Tongue (tissue), 2 donors: ENCODE data around the gene DPY19L3. TPM values are rescaled to one million over a fixed set of nuclear protein-coding genes. Genes with fewer than 3 reads are reported as not detected.
A peak's percentile ranks its signal among the peaks of the same experiment; 100 is the strongest.
"Not testable (repeated sequence)": the region's sequence is repeated elsewhere in the genome, so short reads cannot be mapped to it uniquely, and the experiment has no call there.

Source experiments
- DNase-seq: peaks from one replicate; pipeline ENCODE4 v3.0.0-alpha.2; 2015
- total RNA-seq: library from RNA; depleted of rRNA; stranded (reverse); fragments of >200 nt; gene quantifications from one replicate; pipeline ENCODE4 v1.2.3, GENCODE V29; 2014

DPY19L3 gene
- total RNA-seq, 1 donor from 2014 or later: 35.3 TPM

GRCh38 chr19:32396046-32396652, 9.4 kb upstream of the DPY19L3 start:
- DNase-seq: no peak

- DNase-seq: no peak
Measured at GRCh38 chr19:32397671-32398101, 7.9 kb upstream of the DPY19L3 start.

GRCh38 chr19:32401992-32402391, 3.6 kb upstream of the DPY19L3 start:
- DNase-seq: no peak

- DNase-seq: no peak
Measured at GRCh38 chr19:32403291-32403995, 2.1 kb upstream of the DPY19L3 start.

- no peak for DNase-seq
Measured at GRCh38 chr19:32404213-32404932, 1.2 kb upstream of the DPY19L3 start.

GRCh38 chr19:32404933-32405430, 588 bp upstream of the DPY19L3 start:
- peak; percentile 55 for DNase-seq

- peak; percentile 9 for DNase-seq
Measured at GRCh38 chr19:32406161-32407003, 812 bp downstream of the DPY19L3 start.

- peak; percentile 37 for DNase-seq
Measured at GRCh38 chr19:32407004-32407992, 1.7 kb downstream of the DPY19L3 start.

- no peak for DNase-seq
Measured at GRCh38 chr19:32415246-32415645, 9.7 kb downstream of the DPY19L3 start.

- no peak for DNase-seq
Measured at GRCh38 chr19:32415669-32416068, 10.1 kb downstream of the DPY19L3 start.

- no peak for DNase-seq
Measured at GRCh38 chr19:32416749-32417456, 11.3 kb downstream of the DPY19L3 start.

GRCh38 chr19:32418155-32418554, 12.6 kb downstream of the DPY19L3 start:
- no peak for DNase-seq

GRCh38 chr19:32421589-32422361, 16.2 kb downstream of the DPY19L3 start:
- no peak for DNase-seq

- no peak for DNase-seq
Measured at GRCh38 chr19:32422435-32422834, 16.9 kb downstream of the DPY19L3 start.

- not testable (repeated sequence) for DNase-seq
Measured at GRCh38 chr19:32423944-32424343, 18.4 kb downstream of the DPY19L3 start.

GRCh38 chr19:32427536-32427935, 22.0 kb downstream of the DPY19L3 start:
- DNase-seq: peak; percentile 58

GRCh38 chr19:32436692-32437091, 31.1 kb downstream of the DPY19L3 start:
- no peak for DNase-seq

- DNase-seq: no peak
Measured at GRCh38 chr19:32437096-32437495, 31.5 kb downstream of the DPY19L3 start.

- no peak for DNase-seq
Measured at GRCh38 chr19:32438751-32439150, 33.2 kb downstream of the DPY19L3 start.
